Endothelial cell of umbilical vein (primary cell): ENCODE measurements around the gene MTF1. TPM values are rescaled to one million over a fixed set of nuclear protein-coding genes. Genes with fewer than 3 reads are reported as not detected.

Source experiments
- BruUV-seq: library from RNA; stranded (reverse); fragments of 400-500 nt; replicated peaks from 2 replicates; lab custom pipeline; 2021; lab: Mats Ljungman, UMichigan
- CTCF ChIA-PET: fragments of 300-600, 350-600 bp; sonication (Branson Sonifier 250); formaldehyde crosslinking; loops from one replicate; lab custom pipeline; 2021; ENCODE audit warnings: antibody characterized with exemption, inconsistent platforms; lab: Charles Lee
- POLR2A ChIA-PET: fragments of 300-600, 350-600 bp; sonication (Branson Sonifier 250); formaldehyde crosslinking; loops from one replicate; lab custom pipeline; 2021; ENCODE audit warnings: antibody characterized with exemption, inconsistent platforms; lab: Charles Lee
- DNase-seq: peaks from one replicate; pipeline ENCODE4 v3.0.0-alpha.2; 2011; ENCODE audit warnings: low read depth, low spot score
- FAIRE-seq: peaks from 2 replicates; lab custom pipeline; 2011; peaks lifted over from hg19 to GRCh38; lab: Jason Lieb, UNC
- H2AFZ ChIP-seq: 2 replicates; pipeline ENCODE4 v1.6.0; 2012; ENCODE audit warnings: low read depth, low read length, control low read depth, inconsistent platforms
- H3K27ac ChIP-seq: 2 replicates; pipeline ENCODE4 v1.5.1; 2011; ENCODE audit warnings: low read depth, mild to moderate bottlenecking, control low read depth, low read length, moderate library complexity; ENCODE audit not compliant: insufficient read depth
- H3K27me3 ChIP-seq, 2 experiments: 2 replicates each; pipeline versions ENCODE4 v1.6.0 to v1.6.1; 2011; ENCODE audit warnings: low read length in 2 of 2, mixed read lengths in 1 of 2; ENCODE audit not compliant: control insufficient read depth in 2 of 2, insufficient read depth in 2 of 2
- H3K36me3 ChIP-seq, 2 experiments: 2 replicates in 1 of 2; 3 replicates in 1 of 2; pipeline ENCODE4 v1.5.1; 2011; ENCODE audit warnings: low read length in 2 of 2, mild to moderate bottlenecking in 1 of 2, moderate library complexity in 1 of 2; ENCODE audit not compliant: control insufficient read depth in 2 of 2, insufficient read depth in 2 of 2; ENCODE audit errors: extremely low read depth in 1 of 2
- H3K4me1 ChIP-seq: 3 replicates; pipeline ENCODE4 v1.5.1; 2011; ENCODE audit warnings: mild to moderate bottlenecking, low read length; ENCODE audit not compliant: control insufficient read depth, insufficient read depth; ENCODE audit errors: extremely low read depth
- H3K4me2 ChIP-seq: 2 replicates; pipeline ENCODE4 v1.6.1; 2011; ENCODE audit warnings: low read length, control low read depth, mixed read lengths; ENCODE audit not compliant: insufficient read depth
- H3K4me3 ChIP-seq, 3 experiments: fragments of 200-600 bp in 1 of 3; sonication (generic), shearing (Covaris generic) in 1 of 3; replicated peaks in 1 of 3; 2 replicates each; pipeline ENCODE4 v1.5.1; 2011 to 2016; ENCODE audit warnings: control low read depth in 3 of 3, low read length in 3 of 3, mild to moderate bottlenecking in 2 of 3, inconsistent platforms in 1 of 3, low read depth in 1 of 3, moderate library complexity in 1 of 3; ENCODE audit not compliant: insufficient read depth in 1 of 3
- H3K79me2 ChIP-seq: 2 replicates; pipeline ENCODE4 v1.6.0; 2012; ENCODE audit warnings: low read length, inconsistent platforms; ENCODE audit not compliant: control insufficient read depth, insufficient read depth
- H3K9ac ChIP-seq: replicated peaks from 2 replicates; pipeline ENCODE3; 2011; ENCODE audit warnings: low read length, control low read depth; ENCODE audit not compliant: insufficient read depth; ENCODE audit errors: extremely low read depth
- H3K9me1 ChIP-seq: replicated peaks from 3 replicates; pipeline ENCODE4 v1.6.0; 2011; ENCODE audit warnings: mild to moderate bottlenecking, low read length; ENCODE audit not compliant: control insufficient read depth, insufficient read depth; ENCODE audit errors: extremely low read depth
- H3K9me3 ChIP-seq: replicated peaks from 2 replicates; pipeline ENCODE4 v1.5.1; 2012; ENCODE audit warnings: low read length, inconsistent platforms; ENCODE audit not compliant: control insufficient read depth, insufficient read depth
- H4K20me1 ChIP-seq: replicated peaks from 2 replicates; pipeline ENCODE3; 2011; ENCODE audit warnings: mild to moderate bottlenecking, low read length; ENCODE audit not compliant: control insufficient read depth, insufficient read depth; ENCODE audit errors: extremely low read depth
- FOS ChIP-seq: IDR thresholded peaks from 2 replicates; pipeline ENCODE4 v1.6.1; 2011; ENCODE audit warnings: mild to moderate bottlenecking, low read length, moderate library complexity, borderline replicate concordance; ENCODE audit not compliant: insufficient read depth
- GATA2 ChIP-seq: IDR thresholded peaks from 2 replicates; pipeline ENCODE4 v1.7.0; 2011; ENCODE audit warnings: low read depth, mild to moderate bottlenecking, moderate library complexity, mixed read lengths, low read length; ENCODE audit not compliant: insufficient read length, insufficient read depth
- JUN ChIP-seq: IDR thresholded peaks from 2 replicates; pipeline ENCODE4 v1.6.1; 2011; ENCODE audit warnings: borderline replicate concordance, low read depth; ENCODE audit not compliant: insufficient read length, insufficient read depth
- MYC ChIP-seq: IDR thresholded peaks from one replicate; pipeline ENCODE4 v1.6.1; 2011; ENCODE audit warnings: mild to moderate bottlenecking, low read depth, low read length
- POLR2A ChIP-seq: IDR thresholded peaks from 2 replicates; pipeline ENCODE4 v1.6.1; 2012; ENCODE audit warnings: low read depth, mild to moderate bottlenecking, control low read depth, low read length
- dilution Hi-C: fragments of 300-500 bp; cut with MboI; formaldehyde crosslinking; loops from one replicate; pipeline ENCODE4 v1.15.0; 2019; ENCODE audit warnings: low sequenced_read_pairs; ENCODE audit not compliant: extremely low pct_ligation_motif_present
- intact Hi-C: fragments of 100-400 bp; cut with micrococcal nuclease; formaldehyde crosslinking; loops from one replicate; pipeline ENCODE4 v1.10.0; 2022
- polyA plus RNA-seq, 4 experiments: library from polyadenylated mRNA; depleted of rRNA in 3 of 4; stranded (reverse) in 3 of 4; unstranded in 1 of 4; fragments of >200 nt; gene quantifications; 2 replicates each; pipeline versions ENCODE4 v1.2.1 to v1.2.3, GENCODE V29; 2011 to 2012; ENCODE audit warnings: missing spikeins in 1 of 4
- total RNA-seq: library from RNA; stranded (reverse); gene quantifications from 2 replicates; pipeline ENCODE4 v1.2.3, GENCODE V29; 2021

Gene MTF1
- total and polyA plus RNA-seq, 2 donors (not counting 3 experiments of a cell fraction or from before 2014, with no cell fraction given) = 4.9 to 18.5 TPM

- Histone ChIP-seq H3K27me3 (no peaks in the 10 kb centered on the region), H3K36me3 (peaks cover 1 to 5% of the 10 kb centered on the region in 2 experiments), H3K79me2 (peaks cover 56% of the 10 kb centered on the region), H3K27ac (no peak overlapping the region), H3K9me1 (no peaks in the 10 kb centered on the region), H3K9me3 (no peaks in the 10 kb centered on the region), H2AFZ (no peak overlapping the region), H4K20me1 (peaks cover 2% of the 10 kb centered on the region), H3K4me2 (no peak overlapping the region), H3K9ac (no peak overlapping the region), H3K4me1 (peaks cover 14% of the 10 kb centered on the region), H3K4me3 (no peak overlapping the region)
- intact Hi-C loops (no loop called here), dilution Hi-C loops (no loop called here)
- ChIA-PET CTCF (no interaction called here), POLR2A (no interaction called here)
- DNase-seq (no peak), FAIRE-seq (no peak)
- no TSS peak for BruUV-seq
- TF ChIP-seq JUN (no peak), POLR2A (no peak)
These were observed 6.2 kb downstream of the MTF1 start for GRCh38 chr1:37853157-37853556.

GRCh38 chr1:37851782-37852210 lies 7.6 kb downstream of the MTF1 start:
- TF ChIP-seq JUN (no peak), FOS (no peak), MYC (no peak), POLR2A (no peak), GATA2 (no peak)
- Histone ChIP-seq H3K4me2 (no peak overlapping the region), H3K36me3 (peaks cover 1 to 2% of the 10 kb centered on the region in 2 experiments), H3K9me3 (no peaks in the 10 kb centered on the region), H3K79me2 (peaks cover 57% of the 10 kb centered on the region), H4K20me1 (peaks cover 2% of the 10 kb centered on the region), H3K9me1 (no peaks in the 10 kb centered on the region), H3K27ac (no peak overlapping the region), H3K9ac (no peak overlapping the region), H3K4me3 (no peak overlapping the region), H3K27me3 (no peaks in the 10 kb centered on the region), H2AFZ (no peak overlapping the region), H3K4me1 (peaks cover 14% of the 10 kb centered on the region)
- DNase-seq (peak; percentile 18), FAIRE-seq (no peak)
- dilution Hi-C loops = no loop called here
- CTCF ChIA-PET = interaction anchor here (1.0 to 3.0 kb wide), 2 partner anchors 8 to 25 kb away, joined by 4 to 21 read pairs; partner anchors contain the start of gene MTF1
- BruUV-seq = no TSS peak
- intact Hi-C loops = no loop called here
- POLR2A ChIA-PET = no interaction called here
